HCT116 (cell line): Measurements from ENCODE around the gene TMEM219. TPM values are rescaled to one million over a fixed set of nuclear protein-coding genes. Genes with fewer than 3 reads are reported as not detected.

Experiments used
- ATAC-seq: fragments of 200-7000 bp; cut with Tn5 transposase; 2 replicates; pipeline ENCODE4 v1.9.1; 2020; ENCODE audit warnings: mild to moderate bottlenecking, moderate library complexity
- BruUV-seq: library from RNA; stranded (reverse); fragments of 400-500 nt; replicated peaks from 2 replicates; lab custom pipeline; 2021; lab: Mats Ljungman, UMichigan
- CTCF ChIA-PET: fragments of 300-600 bp; sonication (Branson Sonifier 250); formaldehyde crosslinking; loops from one replicate; lab custom pipeline; 2021; ENCODE audit warnings: antibody characterized with exemption; lab: Charles Lee
- POLR2A ChIA-PET: fragments of 300-600, 350-600 bp; sonication (Branson Sonifier 250); formaldehyde crosslinking; loops from one replicate; lab custom pipeline; 2021; ENCODE audit warnings: antibody characterized with exemption; lab: Charles Lee
- RAD21 ChIA-PET, 2 experiments: fragments of 300-600 bp; sonication (Branson Sonifier 250); formaldehyde crosslinking; loops; one replicate each; lab custom pipeline; 2023; ENCODE audit warnings: low total read pairs in 2 of 2; ENCODE audit not compliant: uncharacterized antibody in 2 of 2, unreplicated experiment in 2 of 2, low non-redundant PET in 1 of 2; lab: Charles Lee
- DNase-seq: peaks from one replicate; pipeline ENCODE4 v3.0.0-alpha.2; 2010; ENCODE audit warnings: low read depth, low spot score
- H2AFZ ChIP-seq: fragments of 200-600 bp; shearing (Covaris generic), sonication (generic); 2 replicates; pipeline ENCODE4 v1.6.1; 2017; ENCODE audit warnings: low read depth, mixed run types, mixed read lengths, antibody characterized with exemption, low read length; ENCODE audit not compliant: poor library complexity, severe bottlenecking
- H3K27ac ChIP-seq: 2 replicates; pipeline ENCODE4 v1.5.1; 2012; ENCODE audit warnings: low read depth, low read length
- H3K27me3 ChIP-seq: fragments of 200-600 bp; sonication (generic); 2 replicates; pipeline ENCODE4 v1.6.1; 2016; ENCODE audit warnings: mixed run types, low read length, mixed read lengths; ENCODE audit not compliant: insufficient read depth
- H3K36me3 ChIP-seq, 2 experiments: fragments of 200-500 bp in 1 of 2; fragments of 200-600 bp in 1 of 2; sonication (Bioruptor generic) in 1 of 2; sonication (generic) in 1 of 2; 2 replicates each; pipeline versions ENCODE4 v1.5.1 to v1.6.1; 2014 to 2016; ENCODE audit warnings: low read length in 2 of 2, inconsistent platforms in 1 of 2, mixed read lengths in 1 of 2, mixed run types in 1 of 2; ENCODE audit not compliant: insufficient read depth in 2 of 2, control insufficient read depth in 1 of 2
- H3K4me1 ChIP-seq, 2 experiments: fragments of 200-600 bp in 1 of 2; sonication (generic) in 1 of 2; 2 replicates each; pipeline versions ENCODE4 v1.5.1 to v1.6.1; 2012 to 2017; ENCODE audit warnings: low read length in 2 of 2, inconsistent platforms in 1 of 2, mild to moderate bottlenecking in 1 of 2, mixed read lengths in 1 of 2, mixed run types in 1 of 2, moderate library complexity in 1 of 2; ENCODE audit not compliant: insufficient read depth in 2 of 2, control insufficient read depth in 1 of 2
- H3K4me2 ChIP-seq: fragments of 200-600 bp; sonication (generic); 2 replicates; pipeline ENCODE4 v1.6.1; 2017; ENCODE audit warnings: mixed run types, low read length, mixed read lengths
- H3K4me3 ChIP-seq, 2 experiments: fragments of 200-600 bp in 1 of 2; sonication (generic) in 1 of 2; replicated peaks in 1 of 2; 2 replicates each; pipeline ENCODE4 v1.5.1; 2011 to 2016; ENCODE audit warnings: low read length in 2 of 2, control low read depth in 1 of 2, low read depth in 1 of 2, mild to moderate bottlenecking in 1 of 2, mixed read lengths in 1 of 2, mixed run types in 1 of 2
- H3K79me2 ChIP-seq: fragments of 200-600 bp; sonication (generic); 2 replicates; pipeline ENCODE4 v1.6.1; 2017; ENCODE audit warnings: mild to moderate bottlenecking, mixed run types, low read length, moderate library complexity, mixed read lengths; ENCODE audit not compliant: insufficient read depth
- H3K9ac ChIP-seq: fragments of 200-600 bp; sonication (generic); 2 replicates; pipeline ENCODE4 v1.6.1; 2016; ENCODE audit warnings: low read length, mixed read lengths
- H3K9me2 ChIP-seq: fragments of 200-600 bp; sonication (generic), shearing (Covaris generic); 2 replicates; pipeline ENCODE4 v1.6.1; 2017; ENCODE audit warnings: mixed run types, mild to moderate bottlenecking, moderate library complexity; ENCODE audit not compliant: insufficient read depth
- H3K9me3 ChIP-seq, 2 experiments: fragments of 200-500 bp in 1 of 2; fragments of 200-600 bp in 1 of 2; sonication (Bioruptor generic) in 1 of 2; sonication (generic) in 1 of 2; 2 replicates each; pipeline ENCODE4 v1.6.1; 2014 to 2017; ENCODE audit warnings: low read length in 2 of 2, mixed read lengths in 2 of 2, inconsistent platforms in 1 of 2, low read depth in 1 of 2, mild to moderate bottlenecking in 1 of 2, mixed run types in 1 of 2, moderate library complexity in 1 of 2; ENCODE audit not compliant: control insufficient read depth in 1 of 2, insufficient read depth in 1 of 2
- H4K20me1 ChIP-seq: fragments of 200-600 bp; sonication (generic), shearing (Covaris generic); 2 replicates; pipeline ENCODE4 v1.6.1; 2017; ENCODE audit warnings: mixed run types, mild to moderate bottlenecking, moderate library complexity; ENCODE audit not compliant: insufficient read depth
- CBX3 ChIP-seq: IDR thresholded peaks from 2 replicates; pipeline ENCODE4 v1.6.1; 2012; ENCODE audit warnings: low read depth
- EGR1 ChIP-seq: IDR thresholded peaks from 2 replicates; pipeline ENCODE4 v1.6.1; 2012; ENCODE audit warnings: low read depth
- ELF1 ChIP-seq: IDR thresholded peaks from 2 replicates; pipeline ENCODE4 v1.6.1; 2012; ENCODE audit warnings: low read depth, borderline replicate concordance
- EZH2 ChIP-seq: fragments of 200-600 bp; sonication (generic); IDR thresholded peaks from 2 replicates; pipeline ENCODE4 v1.6.1; 2017; ENCODE audit warnings: antibody characterized with exemption, mixed run types
- EZH2phosphoT487 ChIP-seq: fragments of 200-600 bp; IDR thresholded peaks from 2 replicates; pipeline ENCODE4 v1.6.1; 2018; ENCODE audit warnings: antibody characterized with exemption, borderline replicate concordance
- JUND ChIP-seq: IDR thresholded peaks from 2 replicates; pipeline ENCODE4 v1.6.1; 2012
- POLR2A ChIP-seq: IDR thresholded peaks from 2 replicates; pipeline ENCODE4 v1.7.0; 2011; ENCODE audit warnings: borderline replicate concordance; ENCODE audit not compliant: insufficient read depth, insufficient read length; ENCODE audit errors: extremely low read depth
- POLR2AphosphoS5 ChIP-seq: IDR thresholded peaks from 2 replicates; pipeline ENCODE4 v1.6.1; 2011; ENCODE audit warnings: mild to moderate bottlenecking, low read depth, low read length, moderate library complexity
- RAD21 ChIP-seq: IDR thresholded peaks from 2 replicates; pipeline ENCODE4 v1.6.1; 2012; ENCODE audit warnings: low read depth, mild to moderate bottlenecking
- SIN3A ChIP-seq: IDR thresholded peaks from 2 replicates; pipeline ENCODE4 v1.6.1; 2012; ENCODE audit warnings: low read depth
- SP1 ChIP-seq: IDR thresholded peaks from 2 replicates; pipeline ENCODE4 v1.6.1; 2012; ENCODE audit warnings: low read depth
- SRF ChIP-seq: IDR thresholded peaks from 2 replicates; pipeline ENCODE4 v1.6.1; 2012; ENCODE audit warnings: low read depth
- YY1 ChIP-seq: IDR thresholded peaks from 2 replicates; pipeline ENCODE4 v1.6.1; 2011; ENCODE audit warnings: low read length, low read depth, moderate library complexity, mild to moderate bottlenecking; ENCODE audit not compliant: insufficient replicate concordance; ENCODE audit errors: extremely low read depth
- ZFX ChIP-seq: fragments of 450-650 bp; IDR thresholded peaks from 2 replicates; pipeline ENCODE4 v1.6.1; 2017
- intact Hi-C: fragments of 100-400 bp; cut with micrococcal nuclease; formaldehyde crosslinking; loops from 2 replicates; pipeline ENCODE4 v1.10.0; 2022
- total RNA-seq: library from RNA; stranded (reverse); gene quantifications from one replicate; pipeline ENCODE4 v1.2.1, GENCODE V29; 2021; ENCODE audit not compliant: unreplicated experiment
- TF ChIP-seq, protein P1 (sequence below): IDR thresholded peaks from 2 replicates; pipeline ENCODE4 v1.6.1; 2012; ENCODE audit warnings: low read depth

The TMEM219 gene
- total RNA-seq, 1 experiment from 2014 or later, result 75.5 TPM

DNA sequence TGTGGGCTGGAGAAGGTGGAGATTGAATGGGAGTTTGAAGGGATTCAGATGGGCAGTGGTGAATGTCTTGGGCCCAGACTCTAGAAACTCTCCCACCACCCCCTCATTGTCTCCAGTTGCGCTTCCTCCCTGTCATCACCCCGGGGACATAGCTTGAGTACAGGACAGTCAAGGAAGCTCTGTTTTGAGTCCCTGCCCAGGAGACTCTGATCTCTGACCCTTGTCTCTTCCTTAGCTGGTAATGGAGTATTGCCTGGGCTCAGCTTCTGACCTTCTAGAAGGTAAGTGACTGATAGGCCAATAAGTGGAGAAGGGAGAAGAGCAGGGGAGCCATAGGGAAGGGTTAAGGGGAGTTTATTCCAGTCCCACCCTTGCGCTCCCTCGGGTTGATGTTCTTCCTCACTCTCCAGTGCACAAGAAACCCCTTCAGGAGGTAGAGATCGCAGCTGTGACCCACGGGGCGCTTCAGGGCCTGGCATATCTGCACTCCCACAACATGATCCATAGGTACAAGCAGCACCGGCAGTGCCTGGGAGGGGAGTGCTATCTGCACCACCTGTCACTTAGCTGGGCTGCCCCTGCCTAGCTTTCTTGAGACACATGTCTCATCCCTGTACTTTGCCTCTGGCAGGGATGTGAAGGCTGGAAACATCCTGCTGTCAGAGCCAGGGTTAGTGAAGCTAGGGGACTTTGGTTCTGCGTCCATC lies 16.8 kb downstream of the TMEM219 start:
- no peak overlapping the region for H3K4me3 ChIP-seq
- peaks cover 53 to 59% of the 10 kb centered on the region in 2 experiments for H3K36me3 ChIP-seq
- ATAC-seq (no peak), DNase-seq (no peak)
- no peaks in the 10 kb centered on the region for H3K9me2 ChIP-seq
- H3K9me3 ChIP-seq, result no peaks in the 10 kb centered on the region
- H3K4me2 ChIP-seq, result no peak overlapping the region
- H3K4me1 ChIP-seq, result peaks cover 8 to 20% of the 10 kb centered on the region in 2 experiments
- no peaks in the 10 kb centered on the region for H4K20me1 ChIP-seq
- CTCF ChIA-PET, result no interaction called here
- intact Hi-C loops, result no loop called here
- POLR2A ChIA-PET, result no interaction called here
- no TSS peak for BruUV-seq
- H3K27ac ChIP-seq, result no peak overlapping the region; the same call in 1 of the 2 replicates
- H3K79me2 ChIP-seq, result peaks cover 66% of the 10 kb centered on the region
- no peaks in the 10 kb centered on the region for H3K27me3 ChIP-seq
- RAD21 ChIA-PET, result no interaction called here
- H2AFZ ChIP-seq, result no peak overlapping the region
- TF ChIP-seq, protein P1, sequence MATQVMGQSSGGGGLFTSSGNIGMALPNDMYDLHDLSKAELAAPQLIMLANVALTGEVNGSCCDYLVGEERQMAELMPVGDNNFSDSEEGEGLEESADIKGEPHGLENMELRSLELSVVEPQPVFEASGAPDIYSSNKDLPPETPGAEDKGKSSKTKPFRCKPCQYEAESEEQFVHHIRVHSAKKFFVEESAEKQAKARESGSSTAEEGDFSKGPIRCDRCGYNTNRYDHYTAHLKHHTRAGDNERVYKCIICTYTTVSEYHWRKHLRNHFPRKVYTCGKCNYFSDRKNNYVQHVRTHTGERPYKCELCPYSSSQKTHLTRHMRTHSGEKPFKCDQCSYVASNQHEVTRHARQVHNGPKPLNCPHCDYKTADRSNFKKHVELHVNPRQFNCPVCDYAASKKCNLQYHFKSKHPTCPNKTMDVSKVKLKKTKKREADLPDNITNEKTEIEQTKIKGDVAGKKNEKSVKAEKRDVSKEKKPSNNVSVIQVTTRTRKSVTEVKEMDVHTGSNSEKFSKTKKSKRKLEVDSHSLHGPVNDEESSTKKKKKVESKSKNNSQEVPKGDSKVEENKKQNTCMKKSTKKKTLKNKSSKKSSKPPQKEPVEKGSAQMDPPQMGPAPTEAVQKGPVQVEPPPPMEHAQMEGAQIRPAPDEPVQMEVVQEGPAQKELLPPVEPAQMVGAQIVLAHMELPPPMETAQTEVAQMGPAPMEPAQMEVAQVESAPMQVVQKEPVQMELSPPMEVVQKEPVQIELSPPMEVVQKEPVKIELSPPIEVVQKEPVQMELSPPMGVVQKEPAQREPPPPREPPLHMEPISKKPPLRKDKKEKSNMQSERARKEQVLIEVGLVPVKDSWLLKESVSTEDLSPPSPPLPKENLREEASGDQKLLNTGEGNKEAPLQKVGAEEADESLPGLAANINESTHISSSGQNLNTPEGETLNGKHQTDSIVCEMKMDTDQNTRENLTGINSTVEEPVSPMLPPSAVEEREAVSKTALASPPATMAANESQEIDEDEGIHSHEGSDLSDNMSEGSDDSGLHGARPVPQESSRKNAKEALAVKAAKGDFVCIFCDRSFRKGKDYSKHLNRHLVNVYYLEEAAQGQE, result no peak
- TF ChIP-seq EZH2phosphoT487 (no peak), EGR1 (no peak), SIN3A (no peak), EZH2 (no peak), CBX3 (no peak), YY1 (no peak), POLR2A (no peak), RAD21 (no peak), SRF (no peak), ZFX (no peak), ELF1 (no peak), POLR2AphosphoS5 (no peak), SP1 (no peak), JUND (no peak)
- no peak overlapping the region for H3K9ac ChIP-seq
